ENCODE measurements around the gene USPL1.
A peak's percentile ranks its signal among the peaks of the same experiment; 100 is the strongest.

USPL1 gene

DNA sequence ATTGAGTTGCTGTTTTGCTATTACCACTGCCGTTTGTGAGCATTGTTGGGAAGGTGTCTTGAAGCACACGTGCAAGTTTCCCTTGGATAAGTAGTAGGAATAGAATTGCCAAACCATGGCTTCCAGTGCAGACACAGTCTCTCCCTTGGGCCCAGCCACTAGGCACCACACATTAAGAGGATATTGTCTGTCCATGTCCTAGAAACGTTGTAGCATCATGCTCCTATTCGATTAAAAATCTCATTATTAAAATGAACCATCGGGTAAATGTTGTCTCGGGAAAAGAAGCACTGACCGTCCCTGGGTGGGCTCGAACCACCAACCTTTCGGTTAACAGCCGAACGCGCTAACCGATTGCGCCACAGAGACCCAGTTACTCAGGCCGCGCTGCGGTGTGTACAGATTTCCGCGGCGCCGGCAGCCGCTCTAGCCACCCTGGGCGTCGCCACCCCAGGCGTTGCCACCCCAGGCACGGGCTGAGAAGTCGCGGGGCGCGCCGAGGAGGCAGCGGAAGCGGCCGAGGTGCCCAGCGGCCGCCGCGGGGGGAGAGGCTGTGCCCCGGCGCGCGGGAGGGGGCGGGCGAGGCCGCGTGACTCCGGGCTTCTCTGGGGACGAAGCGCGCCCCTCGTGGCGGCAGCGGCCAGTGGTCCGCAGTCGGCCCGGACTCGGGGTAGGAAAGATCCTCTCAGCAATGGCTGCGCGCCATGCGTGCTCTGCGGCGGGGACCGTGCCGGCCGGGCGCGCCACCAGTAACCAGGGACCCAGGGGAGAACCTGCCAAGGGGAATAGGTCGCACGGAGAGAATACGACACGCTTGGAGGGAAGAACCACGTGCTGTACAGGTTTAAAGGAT lies 56.2 kb downstream of the USPL1 start (continued):
- TF ChIP-seq ZBTB44 (tag by site-specific recombination; IDR thresholded peaks at IDR 0.05) (peak; percentile 59), TSHZ1 (tag by site-specific recombination; IDR thresholded peaks at IDR 0.05; ENCODE audit: borderline replicate concordance) (no peak), ZNF629 (tag by site-specific recombination; IDR thresholded peaks at IDR 0.05) (peak; percentile 63; the same call in 1 of the 2 replicates), YY1 (tag by site-specific recombination; IDR thresholded peaks at IDR 0.05) (peak; percentile 75), ZSCAN30 (tag by site-specific recombination; IDR thresholded peaks at IDR 0.05) (peak; percentile 55; the same call in 1 of the 2 replicates), CTCF (tag by site-specific recombination; IDR thresholded peaks at IDR 0.05) (peak; percentile 68; the same call in 1 of the 2 replicates), ZBTB26 (tag by site-specific recombination; optimal IDR thresholded peaks at IDR 0.05) (peak; percentile 79), FEZF1 (tag by site-specific recombination; IDR thresholded peaks at IDR 0.05) (peak; percentile 24; the same call in 1 of the 2 replicates), ZBTB48 (tag by site-specific recombination; IDR thresholded peaks at IDR 0.05) (peak; percentile 97), KLF10 (tag by site-specific recombination; IDR thresholded peaks at IDR 0.05) (peak; percentile 45; the same call in 1 of the 2 replicates), ZNF610 (tag by site-specific recombination; IDR thresholded peaks at IDR 0.05; ENCODE audit: borderline replicate concordance) (0 out of 2 replicates have a peak, but pooled peaks have one; percentile 16)
- TF ChIP-seq, protein P1, sequence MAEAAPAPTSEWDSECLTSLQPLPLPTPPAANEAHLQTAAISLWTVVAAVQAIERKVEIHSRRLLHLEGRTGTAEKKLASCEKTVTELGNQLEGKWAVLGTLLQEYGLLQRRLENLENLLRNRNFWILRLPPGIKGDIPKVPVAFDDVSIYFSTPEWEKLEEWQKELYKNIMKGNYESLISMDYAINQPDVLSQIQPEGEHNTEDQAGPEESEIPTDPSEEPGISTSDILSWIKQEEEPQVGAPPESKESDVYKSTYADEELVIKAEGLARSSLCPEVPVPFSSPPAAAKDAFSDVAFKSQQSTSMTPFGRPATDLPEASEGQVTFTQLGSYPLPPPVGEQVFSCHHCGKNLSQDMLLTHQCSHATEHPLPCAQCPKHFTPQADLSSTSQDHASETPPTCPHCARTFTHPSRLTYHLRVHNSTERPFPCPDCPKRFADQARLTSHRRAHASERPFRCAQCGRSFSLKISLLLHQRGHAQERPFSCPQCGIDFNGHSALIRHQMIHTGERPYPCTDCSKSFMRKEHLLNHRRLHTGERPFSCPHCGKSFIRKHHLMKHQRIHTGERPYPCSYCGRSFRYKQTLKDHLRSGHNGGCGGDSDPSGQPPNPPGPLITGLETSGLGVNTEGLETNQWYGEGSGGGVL (tag by site-specific recombination; IDR thresholded peaks at IDR 0.05) = 0 out of 2 replicates have a peak, but pooled peaks have one; percentile 21

GRCh38 chr13:30675717-30676116 lies 58.0 kb downstream of the USPL1 start:
- H3K9me3 ChIP-seq (ENCODE audit: control insufficient read depth, insufficient read depth, low read depth, low read length) = no peaks in the 10 kb centered on the region
- CTCF ChIA-PET = interaction anchor here (0.6 to 1.1 kb wide), 6 partner anchors 117 to 572 kb away, joined by 3 to 5 read pairs (median 3); no protein-coding TSS in a partner anchor
- H3K27ac ChIP-seq (ENCODE audit: extremely low read depth, low read depth, low read length) = no peak overlapping the region
- H3K4me1 ChIP-seq (ENCODE audit: control insufficient read depth, insufficient read depth, low read length) = no peaks in the 10 kb centered on the region
- POLR2A ChIA-PET = no interaction called here
- no peak overlapping the region for H3K4me3 ChIP-seq (ENCODE audit: low read depth, low read length)
- no peak for TF ChIP-seq ZNF629 (tag by site-specific recombination; IDR thresholded peaks at IDR 0.05)
- no peaks in the 10 kb centered on the region for H3K36me3 ChIP-seq (ENCODE audit: control insufficient read depth in 2 of 2, insufficient read depth in 1 of 2, low read length in 2 of 2)
